Stimulated activated CD8-positive, alpha-beta memory T cell treated with anti-CD3 and anti-CD28 coated beads, Interleukin-12 subunit alpha, Interleukin-12 subunit beta, amount 100 ng/mL, for 24 hours (primary cell): ENCODE measurements around the gene NXPH4.

Experiments used
- DNase-seq: peaks from one replicate; pipeline ENCODE4 v3.0.0-alpha.2; 2020; ENCODE audit errors: extremely low read depth

The NXPH4 gene

GRCh38 chr12:57183939-57184725, 32.5 kb upstream of the NXPH4 start:
- no peak for DNase-seq

DNA sequence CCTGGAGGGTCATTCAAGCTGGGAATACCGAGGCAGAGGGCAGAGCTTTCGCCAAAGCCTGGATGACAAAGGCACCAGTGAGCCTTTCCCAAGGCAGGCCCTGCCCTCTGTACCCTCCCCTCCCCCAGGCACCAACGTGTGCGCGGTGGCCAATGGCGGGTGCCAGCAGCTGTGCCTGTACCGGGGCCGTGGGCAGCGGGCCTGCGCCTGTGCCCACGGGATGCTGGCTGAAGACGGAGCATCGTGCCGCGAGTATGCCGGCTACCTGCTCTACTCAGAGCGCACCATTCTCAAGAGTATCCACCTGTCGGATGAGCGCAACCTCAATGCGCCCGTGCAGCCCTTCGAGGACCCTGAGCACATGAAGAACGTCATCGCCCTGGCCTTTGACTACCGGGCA, 31.2 kb upstream of the NXPH4 start:
- DNase-seq: no peak

- DNase-seq: no peak
Measured at GRCh38 chr12:57185906-57186508, 30.6 kb upstream of the NXPH4 start.

DNA sequence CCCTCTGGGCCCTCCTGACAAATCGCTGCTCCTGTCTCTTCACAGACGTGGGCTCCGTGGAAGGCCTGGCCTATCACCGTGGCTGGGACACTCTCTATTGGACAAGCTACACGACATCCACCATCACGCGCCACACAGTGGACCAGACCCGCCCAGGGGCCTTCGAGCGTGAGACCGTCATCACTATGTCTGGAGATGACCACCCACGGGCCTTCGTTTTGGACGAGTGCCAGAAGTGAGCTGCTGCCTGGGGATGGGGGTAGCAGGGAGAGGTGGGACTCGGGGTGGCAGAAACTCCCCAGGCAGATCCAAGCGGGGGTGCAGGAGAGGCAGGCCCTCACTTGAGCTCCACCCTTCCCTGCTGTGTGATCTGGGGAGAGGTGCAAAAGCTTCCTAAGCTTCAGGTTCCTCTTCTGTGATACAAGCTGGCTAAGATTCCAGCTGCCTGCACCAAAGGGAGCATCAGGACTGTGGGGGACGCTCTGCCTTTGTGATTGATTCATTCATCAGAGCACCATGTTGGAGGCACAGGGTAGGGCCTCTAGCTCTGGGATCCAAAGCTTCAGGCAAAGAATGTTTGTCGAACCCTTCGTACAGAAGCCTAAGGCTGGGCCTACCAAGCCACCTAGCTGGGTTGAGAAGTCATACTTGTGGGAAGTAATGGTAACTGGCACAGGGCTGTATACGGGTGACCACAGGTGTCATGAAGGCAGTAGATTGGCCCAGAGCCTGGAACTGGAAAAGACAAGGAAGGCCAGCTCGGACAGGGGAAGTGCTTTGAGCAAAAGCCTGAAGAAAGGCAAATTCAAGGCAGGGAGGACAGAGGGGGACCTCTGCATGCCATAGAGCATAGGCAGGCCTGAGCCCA, 29.1 kb upstream of the NXPH4 start:
- no peak for DNase-seq

GRCh38 chr12:57188090-57188425, 28.5 kb upstream of the NXPH4 start:
- no peak for DNase-seq

DNA sequence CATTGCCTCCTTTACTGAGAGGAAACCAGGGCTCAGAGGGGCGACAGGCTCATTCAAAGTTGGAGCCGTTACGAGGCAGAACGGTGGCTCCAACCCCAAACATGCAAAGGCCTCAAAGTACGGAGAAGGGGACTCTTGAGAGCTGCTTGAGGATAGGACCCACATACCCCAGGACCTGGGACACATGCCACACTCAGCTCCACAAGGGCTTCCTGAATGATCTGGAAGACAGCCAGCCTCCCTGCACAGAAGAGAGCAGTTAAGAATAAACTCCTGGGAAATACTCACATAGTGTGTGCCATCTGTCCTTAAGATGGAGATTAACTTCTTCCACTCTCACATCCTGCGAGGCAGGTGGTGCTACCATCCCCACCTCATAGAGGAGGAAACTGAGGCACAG, 26.6 kb upstream of the NXPH4 start:
- no peak for DNase-seq

DNA sequence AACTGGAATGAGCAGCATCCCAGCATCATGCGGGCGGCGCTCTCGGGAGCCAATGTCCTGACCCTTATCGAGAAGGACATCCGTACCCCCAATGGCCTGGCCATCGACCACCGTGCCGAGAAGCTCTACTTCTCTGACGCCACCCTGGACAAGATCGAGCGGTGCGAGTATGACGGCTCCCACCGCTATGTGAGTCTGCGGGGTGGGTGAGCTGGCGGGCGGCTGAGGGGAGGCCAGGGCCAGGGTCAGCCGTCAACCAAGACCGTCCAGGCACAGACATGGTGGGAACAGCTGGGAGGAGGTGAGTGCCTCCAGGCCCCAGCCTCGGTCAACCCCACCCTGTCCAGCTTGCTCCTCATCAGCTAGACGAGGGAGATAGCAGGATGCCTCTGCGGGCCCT, 25.8 kb upstream of the NXPH4 start:
- DNase-seq: no peak

- no peak for DNase-seq
Measured at GRCh38 chr12:57191410-57191809, 25.2 kb upstream of the NXPH4 start.

GRCh38 chr12:57192920-57193319, 23.7 kb upstream of the NXPH4 start:
- no peak for DNase-seq

DNA sequence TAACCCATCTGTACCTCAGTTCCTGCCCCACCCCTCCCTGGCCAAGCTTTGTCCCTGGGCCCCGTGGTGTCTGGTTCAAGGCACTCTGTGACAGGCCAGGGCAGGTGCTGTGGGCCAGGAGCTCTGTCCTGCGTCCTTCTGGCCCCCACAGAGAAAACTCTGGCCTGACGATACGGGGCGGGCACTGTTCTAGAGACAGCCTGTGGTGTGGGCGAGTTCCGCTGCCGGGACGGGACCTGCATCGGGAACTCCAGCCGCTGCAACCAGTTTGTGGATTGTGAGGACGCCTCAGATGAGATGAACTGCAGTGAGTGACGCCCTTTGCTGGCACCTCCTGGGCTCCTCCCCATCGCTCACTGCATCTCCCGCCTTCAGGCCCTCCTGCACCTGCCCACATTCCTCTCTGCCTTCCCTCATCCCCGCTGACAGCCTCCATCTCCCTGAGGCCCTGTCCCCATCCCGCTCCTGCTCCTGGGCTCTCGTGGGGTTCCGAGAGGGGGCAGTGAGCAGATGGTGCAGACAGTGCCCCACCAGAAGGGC, 22.8 kb upstream of the NXPH4 start:
- no peak for DNase-seq

DNA sequence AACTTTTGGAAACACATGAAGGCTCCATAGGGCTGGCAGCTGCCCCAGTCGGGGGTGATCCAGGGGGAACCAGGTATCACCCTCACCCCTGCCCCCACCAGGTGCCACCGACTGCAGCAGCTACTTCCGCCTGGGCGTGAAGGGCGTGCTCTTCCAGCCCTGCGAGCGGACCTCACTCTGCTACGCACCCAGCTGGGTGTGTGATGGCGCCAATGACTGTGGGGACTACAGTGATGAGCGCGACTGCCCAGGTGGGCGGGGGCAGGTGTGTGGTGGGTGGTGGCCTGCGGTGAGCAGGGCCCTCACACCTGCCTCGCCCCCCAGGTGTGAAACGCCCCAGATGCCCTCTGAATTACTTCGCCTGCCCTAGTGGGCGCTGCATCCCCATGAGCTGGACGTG, 22.3 kb upstream of the NXPH4 start:
- no peak for DNase-seq

GRCh38 chr12:57195186-57195585, 21.4 kb upstream of the NXPH4 start:
- DNase-seq: no peak

DNA sequence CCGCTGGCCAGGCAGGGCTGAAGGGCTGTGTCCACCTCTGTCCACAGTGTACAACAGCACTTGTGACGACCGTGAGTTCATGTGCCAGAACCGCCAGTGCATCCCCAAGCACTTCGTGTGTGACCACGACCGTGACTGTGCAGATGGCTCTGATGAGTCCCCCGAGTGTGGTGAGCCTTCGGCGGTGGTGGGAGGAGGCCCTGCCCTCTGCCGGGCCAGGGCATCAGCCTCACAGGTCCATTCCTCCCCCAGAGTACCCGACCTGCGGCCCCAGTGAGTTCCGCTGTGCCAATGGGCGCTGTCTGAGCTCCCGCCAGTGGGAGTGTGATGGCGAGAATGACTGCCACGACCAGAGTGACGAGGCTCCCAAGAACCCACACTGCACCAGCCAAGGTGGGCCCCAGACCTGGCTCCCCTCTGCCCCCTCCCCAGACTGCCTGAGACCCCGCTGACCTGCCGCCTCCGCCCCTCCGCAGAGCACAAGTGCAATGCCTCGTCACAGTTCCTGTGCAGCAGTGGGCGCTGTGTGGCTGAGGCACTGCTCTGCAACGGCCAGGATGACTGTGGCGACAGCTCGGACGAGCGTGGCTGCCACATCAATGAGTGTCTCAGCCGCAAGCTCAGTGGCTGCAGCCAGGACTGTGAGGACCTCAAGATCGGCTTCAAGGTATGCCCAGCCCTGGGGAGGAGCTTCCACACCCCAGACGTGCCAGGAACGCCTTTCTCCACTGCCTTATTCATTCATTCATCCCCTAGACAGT, 20.8 kb upstream of the NXPH4 start:
- no peak for DNase-seq

DNA sequence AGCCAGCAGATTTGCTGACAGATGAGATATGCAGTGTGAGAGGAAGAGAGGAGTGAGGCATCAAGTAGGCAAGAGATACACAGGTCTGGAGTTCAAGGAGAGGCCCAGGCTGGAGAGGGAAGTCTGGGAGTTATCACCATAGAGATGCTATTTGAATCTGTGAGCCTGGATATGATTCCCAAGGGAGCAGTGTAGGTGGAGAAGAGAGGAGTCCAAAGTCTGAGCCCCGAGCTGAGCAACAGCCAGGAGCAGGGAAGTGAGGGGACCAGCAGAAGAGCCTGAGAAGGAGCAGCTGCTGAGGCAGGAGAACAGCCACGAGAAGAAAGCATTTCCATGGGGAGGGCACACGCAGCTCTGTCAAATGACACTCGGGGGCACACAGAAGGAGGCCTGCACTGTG, 20.2 kb upstream of the NXPH4 start:
- DNase-seq: no peak

GRCh38 chr12:57196956-57197355, 19.6 kb upstream of the NXPH4 start:
- no peak for DNase-seq

DNA sequence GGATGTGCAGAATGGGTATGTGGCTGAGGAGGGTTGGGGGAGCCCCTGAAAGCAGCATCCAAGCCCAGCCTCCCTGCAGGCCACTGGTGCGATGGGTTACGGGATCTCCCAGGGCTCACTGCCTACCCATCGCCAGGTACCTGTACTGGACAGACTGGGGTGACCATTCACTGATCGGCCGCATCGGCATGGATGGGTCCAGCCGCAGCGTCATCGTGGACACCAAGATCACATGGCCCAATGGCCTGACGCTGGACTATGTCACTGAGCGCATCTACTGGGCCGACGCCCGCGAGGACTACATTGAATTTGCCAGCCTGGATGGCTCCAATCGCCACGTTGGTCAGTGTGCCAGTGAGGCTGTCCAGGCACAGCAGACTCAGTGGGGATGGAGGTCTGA, 18.3 kb upstream of the NXPH4 start:
- DNase-seq: no peak

- no peak for DNase-seq
Measured at GRCh38 chr12:57199191-57199590, 17.4 kb upstream of the NXPH4 start.

- no peak for DNase-seq
Measured at GRCh38 chr12:57200497-57200896, 16.1 kb upstream of the NXPH4 start.

- DNase-seq: no peak
Measured at GRCh38 chr12:57201219-57201618, 15.4 kb upstream of the NXPH4 start.

GRCh38 chr12:57201631-57202030, 15.0 kb upstream of the NXPH4 start:
- DNase-seq: no peak

- DNase-seq: no peak
Measured at GRCh38 chr12:57202321-57202720, 14.3 kb upstream of the NXPH4 start.

- DNase-seq: no peak
Measured at GRCh38 chr12:57203201-57203600, 13.4 kb upstream of the NXPH4 start.
